ENCODE data around the gene NOB1.

- TF ChIP-seq CTCF (conservative IDR thresholded peaks at IDR 0.05; ENCODE audit: low read length), result no peak
- TF ChIP-seq EZH2phosphoT487 (IDR thresholded peaks at IDR 0.05; ENCODE audit: borderline replicate concordance), result no peak
Measured at GRCh38 chr16:69741519-69741918, 13.2 kb downstream of the NOB1 start.
